ENCODE results near the gene ANKRD12.

- TF ChIP-seq, protein P1, sequence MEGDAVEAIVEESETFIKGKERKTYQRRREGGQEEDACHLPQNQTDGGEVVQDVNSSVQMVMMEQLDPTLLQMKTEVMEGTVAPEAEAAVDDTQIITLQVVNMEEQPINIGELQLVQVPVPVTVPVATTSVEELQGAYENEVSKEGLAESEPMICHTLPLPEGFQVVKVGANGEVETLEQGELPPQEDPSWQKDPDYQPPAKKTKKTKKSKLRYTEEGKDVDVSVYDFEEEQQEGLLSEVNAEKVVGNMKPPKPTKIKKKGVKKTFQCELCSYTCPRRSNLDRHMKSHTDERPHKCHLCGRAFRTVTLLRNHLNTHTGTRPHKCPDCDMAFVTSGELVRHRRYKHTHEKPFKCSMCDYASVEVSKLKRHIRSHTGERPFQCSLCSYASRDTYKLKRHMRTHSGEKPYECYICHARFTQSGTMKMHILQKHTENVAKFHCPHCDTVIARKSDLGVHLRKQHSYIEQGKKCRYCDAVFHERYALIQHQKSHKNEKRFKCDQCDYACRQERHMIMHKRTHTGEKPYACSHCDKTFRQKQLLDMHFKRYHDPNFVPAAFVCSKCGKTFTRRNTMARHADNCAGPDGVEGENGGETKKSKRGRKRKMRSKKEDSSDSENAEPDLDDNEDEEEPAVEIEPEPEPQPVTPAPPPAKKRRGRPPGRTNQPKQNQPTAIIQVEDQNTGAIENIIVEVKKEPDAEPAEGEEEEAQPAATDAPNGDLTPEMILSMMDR (IDR thresholded peaks at IDR 0.05), result no peak
- no peak for TF ChIP-seq POLR2A (IDR thresholded peaks at IDR 0.05)
Measured at GRCh38 chr18:9273221-9273620, 136.6 kb downstream of the ANKRD12 start.

All from esophagus squamous epithelium (tissue), 4 donors.